B cell (primary cell): Measurements from ENCODE around the gene PCMTD2. TPM values are rescaled to one million over a fixed set of nuclear protein-coding genes. Genes with fewer than 3 reads are reported as not detected.

Experiments
- ATAC-seq: fragments of 200-7000 bp; cut with Tn5 transposase; one replicate; pipeline ENCODE4 v1.10.0; 2021; ENCODE audit warnings: low read depth, mild to moderate bottlenecking, moderate number of reproducible peaks, moderate library complexity
- CTCF ChIA-PET: fragments of 350-600 bp; sonication (Branson Sonifier 250); formaldehyde crosslinking; loops from one replicate; lab custom pipeline; 2021; ENCODE audit warnings: antibody characterized with exemption, inconsistent platforms; lab: Charles Lee
- POLR2A ChIA-PET: fragments of 350-600 bp; sonication (Branson Sonifier 250); formaldehyde crosslinking; loops from one replicate; lab custom pipeline; 2021; ENCODE audit warnings: antibody characterized with exemption; lab: Charles Lee
- DNase-seq: peaks from one replicate; pipeline ENCODE4 v3.0.0; 2013
- H2AFZ ChIP-seq: 2 replicates; pipeline ENCODE4 v1.6.1; 2012; ENCODE audit warnings: mild to moderate bottlenecking, low read depth, low read length; ENCODE audit not compliant: insufficient read depth, poor library complexity, severe bottlenecking
- H3K27ac ChIP-seq, 2 donors: 1 replicate in 1 of 2; 2 replicates in 1 of 2; pipeline ENCODE4 v1.5.1; 2012 to 2013; ENCODE audit warnings: low read length in 2 of 2, mild to moderate bottlenecking in 2 of 2, moderate library complexity in 1 of 2
- H3K27me3 ChIP-seq, 4 experiments: fragments of 200-600 bp in 1 of 4; sonication (generic) in 1 of 4; replicated peaks in 1 of 4; 1 replicate in 2 of 4; 2 replicates in 2 of 4; pipeline versions ENCODE4 v1.6.1 to v1.7.0; 2013 to 2016; ENCODE audit warnings: low read length in 3 of 4, mild to moderate bottlenecking in 2 of 4, mixed read lengths in 1 of 4, moderate library complexity in 1 of 4; ENCODE audit not compliant: insufficient read depth in 4 of 4, control insufficient read depth in 3 of 4; ENCODE audit errors: control extremely low read depth in 1 of 4
- H3K36me3 ChIP-seq, 2 experiments: replicated peaks in 1 of 2; 1 replicate in 1 of 2; 2 replicates in 1 of 2; pipeline versions ENCODE4 v1.6.1 to v1.7.1; 2013; ENCODE audit warnings: low read length in 1 of 2; ENCODE audit not compliant: insufficient read depth in 2 of 2, control insufficient read depth in 1 of 2; ENCODE audit errors: control extremely low read depth in 1 of 2, extremely low read depth in 1 of 2
- H3K4me1 ChIP-seq, 2 donors: fragments of 200-600 bp in 1 of 2; sonication (generic) in 1 of 2; 1 replicate in 1 of 2; 2 replicates in 1 of 2; pipeline versions ENCODE4 v1.5.1 to v1.6.1; 2013 to 2017; ENCODE audit warnings: low read length in 2 of 2; ENCODE audit not compliant: control insufficient read depth in 2 of 2, insufficient read depth in 2 of 2
- H3K4me2 ChIP-seq: replicated peaks from 2 replicates; pipeline ENCODE3; 2012; ENCODE audit warnings: mild to moderate bottlenecking, low read depth, low read length; ENCODE audit not compliant: poor library complexity, severe bottlenecking
- H3K4me3 ChIP-seq, 5 experiments: fragments of 200-600 bp in 1 of 5; sonication (generic) in 1 of 5; 1 replicate in 3 of 5; 2 replicates in 2 of 5; pipeline versions ENCODE4 v1.5.1 to v1.7.0; 2011 to 2016; ENCODE audit warnings: low read length in 4 of 5, mild to moderate bottlenecking in 4 of 5, low read depth in 2 of 5, control low read depth in 1 of 5, moderate library complexity in 1 of 5; ENCODE audit not compliant: insufficient read depth in 1 of 5; ENCODE audit errors: control extremely low read depth in 1 of 5, extremely low read depth in 1 of 5
- H3K79me2 ChIP-seq: fragments of 200-600 bp; sonication (generic); one replicate; pipeline ENCODE4 v1.6.0; 2016; ENCODE audit warnings: low read length; ENCODE audit not compliant: control insufficient read depth, insufficient read depth
- H3K9ac ChIP-seq: fragments of 200-600 bp; sonication (generic); 2 replicates; pipeline ENCODE4 v1.6.1; 2017; ENCODE audit warnings: mild to moderate bottlenecking, low read length, moderate library complexity
- H3K9me3 ChIP-seq, 3 donors: one replicate each; pipeline versions ENCODE4 v1.6.1 to v1.7.1; 2013; ENCODE audit warnings: low read length in 2 of 3; ENCODE audit not compliant: control insufficient read depth in 2 of 3, insufficient read depth in 1 of 3; ENCODE audit errors: control extremely low read depth in 1 of 3
- H4K20me1 ChIP-seq: 2 replicates; pipeline ENCODE4 v1.6.0; 2012; ENCODE audit warnings: mild to moderate bottlenecking, low read length; ENCODE audit not compliant: insufficient read depth, control insufficient read depth, poor library complexity, severe bottlenecking
- H3K27ac Mint-ChIP-seq: one replicate; pipeline ENCODE4 v1.8.0; 2021; ENCODE audit warnings: mixed read lengths
- H3K27me3 Mint-ChIP-seq: one replicate; pipeline ENCODE4 v1.8.0; 2021; ENCODE audit warnings: mixed read lengths
- H3K4me1 Mint-ChIP-seq: one replicate; pipeline ENCODE4 v1.8.0; 2021; ENCODE audit warnings: mixed read lengths
- H3K4me3 Mint-ChIP-seq: one replicate; pipeline ENCODE4 v1.8.0; 2021; ENCODE audit warnings: mixed read lengths
- H3K9me3 Mint-ChIP-seq: one replicate; pipeline ENCODE4 v1.8.0; 2022; ENCODE audit warnings: mixed read lengths; ENCODE audit not compliant: insufficient read depth
- EZH2 ChIP-seq: IDR thresholded peaks from 2 replicates; pipeline ENCODE4 v1.6.1; 2012; ENCODE audit warnings: borderline replicate concordance, low read depth, mild to moderate bottlenecking, moderate library complexity, low read length; ENCODE audit not compliant: insufficient read depth, poor library complexity, severe bottlenecking
- WGBS: methylation state at CpG from one replicate; pipeline ENCODE4 v1.1.5; 2013; ENCODE audit warnings: missing lambda C conversion rate; ENCODE audit not compliant: insufficient coverage; 5-methylcytosine and 5-hydroxymethylcytosine counted together
- intact Hi-C: fragments of 100-400 bp; cut with micrococcal nuclease; formaldehyde crosslinking; loops from one replicate; pipeline ENCODE4 v1.10.0; 2022
- polyA plus RNA-seq: library from polyadenylated mRNA; depleted of rRNA; stranded (reverse); fragments of >200 nt; gene quantifications from 2 replicates; pipeline ENCODE4 v1.2.3, GENCODE V29; 2012
- total RNA-seq, 2 donors: library from RNA; stranded (reverse); fragments of 120-200 nt in 1 of 2; gene quantifications; 1 replicate in 1 of 2; 2 replicates in 1 of 2; pipeline versions ENCODE4 v1.2.3 to v1.2.4, GENCODE V29; 2013 to 2022
- TF ChIP-seq, protein P1 (sequence below): fragments of 200-600 bp; IDR thresholded peaks from one replicate; pipeline ENCODE4 v1.8.0; 2022; ENCODE audit warnings: antibody characterized with exemption, mild to moderate bottlenecking

PCMTD2 gene
- total and polyA plus RNA-seq, 2 donors (not counting 1 experiment from before 2014, with no cell fraction given), result 39.8 to 131 TPM

DNA sequence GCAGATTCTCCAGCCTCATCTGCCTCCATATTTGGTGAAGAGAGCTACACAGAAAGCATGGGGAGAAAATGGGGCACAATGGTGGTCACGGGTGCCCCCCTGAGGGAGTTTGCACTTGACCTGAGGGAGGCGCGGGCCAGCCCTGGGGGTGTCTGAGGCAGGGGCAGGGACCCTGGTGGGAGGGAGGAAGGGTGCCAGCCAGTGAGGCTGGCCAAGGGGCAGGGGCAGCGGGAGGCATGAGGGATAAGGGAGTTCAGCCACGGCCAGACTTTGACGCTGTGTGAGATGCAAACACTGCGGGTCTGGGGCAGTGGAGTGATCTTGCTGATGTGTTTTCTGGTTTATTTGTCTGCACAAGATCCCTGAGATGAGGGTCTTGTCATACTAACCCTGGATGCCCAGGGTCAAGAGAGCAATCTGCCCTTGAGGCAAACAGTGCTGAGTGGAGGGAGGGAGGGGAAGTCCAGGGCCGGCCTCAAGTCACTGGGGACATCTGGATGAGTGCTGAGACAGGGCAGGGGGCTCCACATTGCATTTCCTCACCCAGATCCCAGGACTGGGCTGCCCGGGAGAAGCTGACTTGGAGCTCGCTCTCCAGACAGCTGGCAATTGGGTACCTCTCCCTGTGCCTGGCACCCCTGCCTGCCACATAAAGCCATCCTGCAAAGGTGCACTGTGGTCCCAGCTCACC is 8.8 kb upstream of the PCMTD2 start:
- Histone ChIP-seq H3K27me3 (peaks cover 0 to 38% (median 15%) of the 10 kb centered on the region in 4 experiments), H3K4me1 (no peaks in the 10 kb centered on the region), H3K9ac (no peak overlapping the region), H3K9me3 (no peaks in the 10 kb centered on the region), H3K36me3 (no peaks in the 10 kb centered on the region), H2AFZ (no peak overlapping the region), H3K4me2 (no peak overlapping the region), H3K4me3 (no peak overlapping the region), H4K20me1 (no peaks in the 10 kb centered on the region), H3K27ac (no peak overlapping the region), H3K79me2 (no peaks in the 10 kb centered on the region)
- Mint-ChIP-seq H3K27me3 (peaks cover 36% of the 10 kb centered on the region), H3K9me3 (no peaks in the 10 kb centered on the region), H3K4me3 (no peak overlapping the region), H3K4me1 (no peaks in the 10 kb centered on the region), H3K27ac (no peak overlapping the region)
- DNase-seq (no peak), ATAC-seq (no peak)
- POLR2A ChIA-PET, result no interaction called here
- CTCF ChIA-PET, result no interaction called here
- TF ChIP-seq, protein P1, sequence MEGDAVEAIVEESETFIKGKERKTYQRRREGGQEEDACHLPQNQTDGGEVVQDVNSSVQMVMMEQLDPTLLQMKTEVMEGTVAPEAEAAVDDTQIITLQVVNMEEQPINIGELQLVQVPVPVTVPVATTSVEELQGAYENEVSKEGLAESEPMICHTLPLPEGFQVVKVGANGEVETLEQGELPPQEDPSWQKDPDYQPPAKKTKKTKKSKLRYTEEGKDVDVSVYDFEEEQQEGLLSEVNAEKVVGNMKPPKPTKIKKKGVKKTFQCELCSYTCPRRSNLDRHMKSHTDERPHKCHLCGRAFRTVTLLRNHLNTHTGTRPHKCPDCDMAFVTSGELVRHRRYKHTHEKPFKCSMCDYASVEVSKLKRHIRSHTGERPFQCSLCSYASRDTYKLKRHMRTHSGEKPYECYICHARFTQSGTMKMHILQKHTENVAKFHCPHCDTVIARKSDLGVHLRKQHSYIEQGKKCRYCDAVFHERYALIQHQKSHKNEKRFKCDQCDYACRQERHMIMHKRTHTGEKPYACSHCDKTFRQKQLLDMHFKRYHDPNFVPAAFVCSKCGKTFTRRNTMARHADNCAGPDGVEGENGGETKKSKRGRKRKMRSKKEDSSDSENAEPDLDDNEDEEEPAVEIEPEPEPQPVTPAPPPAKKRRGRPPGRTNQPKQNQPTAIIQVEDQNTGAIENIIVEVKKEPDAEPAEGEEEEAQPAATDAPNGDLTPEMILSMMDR, result no peak
- TF ChIP-seq EZH2, result no peak
- intact Hi-C loops, result no loop called here
- 95% methylated on average over 9 of the region's 10 CpGs for WGBS

DNA sequence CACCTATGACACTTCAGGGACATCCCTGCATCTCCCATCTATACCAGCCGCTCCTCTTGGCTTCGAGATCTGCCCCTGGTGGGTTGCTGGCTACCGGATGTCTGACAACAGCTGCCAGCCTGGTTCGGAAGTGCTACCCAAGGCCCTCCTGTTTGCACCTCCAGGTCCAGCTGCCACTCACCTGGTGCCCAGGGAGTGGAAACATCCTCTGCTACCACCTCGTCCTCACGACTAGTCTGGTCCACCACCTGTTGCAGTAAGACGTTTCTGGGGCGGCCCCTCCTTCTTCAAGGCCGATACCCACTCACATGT is 8.3 kb upstream of the PCMTD2 start:
- Histone ChIP-seq H3K4me2 (no peak overlapping the region), H2AFZ (no peak overlapping the region), H3K27ac (no peak overlapping the region), H3K36me3 (no peaks in the 10 kb centered on the region), H3K9ac (no peak overlapping the region), H3K4me3 (no peak overlapping the region), H3K27me3 (peaks cover 0 to 38% (median 15%) of the 10 kb centered on the region in 4 experiments), H4K20me1 (no peaks in the 10 kb centered on the region), H3K4me1 (no peaks in the 10 kb centered on the region), H3K9me3 (no peaks in the 10 kb centered on the region), H3K79me2 (no peaks in the 10 kb centered on the region)
- DNase-seq (no peak), ATAC-seq (no peak)
- H3K9me3 Mint-ChIP-seq, result no peaks in the 10 kb centered on the region
- TF ChIP-seq, protein P1, result no peak
- no peak for TF ChIP-seq EZH2
- H3K4me1 Mint-ChIP-seq, result peaks cover 3% of the 10 kb centered on the region
- H3K27ac Mint-ChIP-seq, result no peak overlapping the region
- CTCF ChIA-PET, result no interaction called here
- no peak overlapping the region for H3K4me3 Mint-ChIP-seq
- peaks cover 40% of the 10 kb centered on the region for H3K27me3 Mint-ChIP-seq
- POLR2A ChIA-PET, result no interaction called here
- intact Hi-C loops, result no loop called here
- WGBS, result 78% methylated on average over 6 of the region's 9 CpGs
